Tibial nerve (tissue), 4 donors: ENCODE data around the gene SYNJ2. TPM values are rescaled to one million over a fixed set of nuclear protein-coding genes. Genes with fewer than 3 reads are reported as not detected.
"Not testable (repeated sequence)": the region's sequence is repeated elsewhere in the genome, so short reads cannot be mapped to it uniquely, and the experiment has no call there.

Experiments used
- DNase-seq, 2 donors: peaks; one replicate each; pipeline ENCODE4 v3.0.0-alpha.2; 2019; ENCODE audit warnings: low spot score in 2 of 2
- H3K27ac ChIP-seq, 4 donors: fragments of 200-600 bp; sonication (generic) in 3 of 4; one replicate each; pipeline ENCODE4 v1.5.1; 2017 to 2019; ENCODE audit warnings: mild to moderate bottlenecking in 1 of 4
- H3K27me3 ChIP-seq, 2 donors: fragments of 200-600 bp; sonication (generic) in 1 of 2; one replicate each; pipeline versions ENCODE4 v1.5.1 to v1.6.0; 2017 to 2019
- H3K36me3 ChIP-seq, 3 donors: fragments of 200-600 bp; sonication (generic); one replicate each; pipeline ENCODE4 v1.5.1; 2018 to 2019
- H3K4me1 ChIP-seq, 4 donors: fragments of 200-600 bp; sonication (generic) in 3 of 4; one replicate each; pipeline ENCODE4 v1.5.1; 2017 to 2019
- H3K4me3 ChIP-seq, 4 donors: fragments of 200-600 bp; sonication (generic) in 3 of 4; one replicate each; pipeline ENCODE4 v1.5.1; 2017 to 2019; ENCODE audit warnings: mild to moderate bottlenecking in 1 of 4, moderate library complexity in 1 of 4
- H3K9me3 ChIP-seq, 4 donors: fragments of 200-600 bp; sonication (generic) in 3 of 4; one replicate each; pipeline ENCODE4 v1.5.1; 2017 to 2019
- CTCF ChIP-seq, 5 experiments: fragments of 200-600 bp in 3 of 5; fragments of 450-650 bp in 2 of 5; sonication (generic) in 3 of 5; IDR thresholded peaks; one replicate each; pipeline ENCODE4 v1.5.1; 2016 to 2019; ENCODE audit warnings: antibody characterized with exemption in 5 of 5, mild to moderate bottlenecking in 3 of 5, moderate library complexity in 2 of 5
- EP300 ChIP-seq, 2 donors: sonication (generic); formaldehyde crosslinking; IDR thresholded peaks; one replicate each; pipeline ENCODE4 v1.6.1; 2017; ENCODE audit warnings: antibody characterized with exemption in 2 of 2, mild to moderate bottlenecking in 1 of 2
- POLR2A ChIP-seq, 2 donors: fragments of 450-650 bp; IDR thresholded peaks; one replicate each; pipeline ENCODE4 v1.6.1; 2017; ENCODE audit warnings: antibody characterized with exemption in 2 of 2, mild to moderate bottlenecking in 2 of 2, moderate library complexity in 2 of 2
- WGBS, 2 donors: methylation state at CpG; one replicate each; pipeline ENCODE4 v1.1.5; 2018; 5-methylcytosine and 5-hydroxymethylcytosine counted together
- total RNA-seq, 4 donors: library from RNA; depleted of rRNA; stranded (reverse); fragments of >200 nt; gene quantifications; one replicate each; pipeline ENCODE4 v1.1.0, GENCODE V29; 2016

SYNJ2 gene, protein sequence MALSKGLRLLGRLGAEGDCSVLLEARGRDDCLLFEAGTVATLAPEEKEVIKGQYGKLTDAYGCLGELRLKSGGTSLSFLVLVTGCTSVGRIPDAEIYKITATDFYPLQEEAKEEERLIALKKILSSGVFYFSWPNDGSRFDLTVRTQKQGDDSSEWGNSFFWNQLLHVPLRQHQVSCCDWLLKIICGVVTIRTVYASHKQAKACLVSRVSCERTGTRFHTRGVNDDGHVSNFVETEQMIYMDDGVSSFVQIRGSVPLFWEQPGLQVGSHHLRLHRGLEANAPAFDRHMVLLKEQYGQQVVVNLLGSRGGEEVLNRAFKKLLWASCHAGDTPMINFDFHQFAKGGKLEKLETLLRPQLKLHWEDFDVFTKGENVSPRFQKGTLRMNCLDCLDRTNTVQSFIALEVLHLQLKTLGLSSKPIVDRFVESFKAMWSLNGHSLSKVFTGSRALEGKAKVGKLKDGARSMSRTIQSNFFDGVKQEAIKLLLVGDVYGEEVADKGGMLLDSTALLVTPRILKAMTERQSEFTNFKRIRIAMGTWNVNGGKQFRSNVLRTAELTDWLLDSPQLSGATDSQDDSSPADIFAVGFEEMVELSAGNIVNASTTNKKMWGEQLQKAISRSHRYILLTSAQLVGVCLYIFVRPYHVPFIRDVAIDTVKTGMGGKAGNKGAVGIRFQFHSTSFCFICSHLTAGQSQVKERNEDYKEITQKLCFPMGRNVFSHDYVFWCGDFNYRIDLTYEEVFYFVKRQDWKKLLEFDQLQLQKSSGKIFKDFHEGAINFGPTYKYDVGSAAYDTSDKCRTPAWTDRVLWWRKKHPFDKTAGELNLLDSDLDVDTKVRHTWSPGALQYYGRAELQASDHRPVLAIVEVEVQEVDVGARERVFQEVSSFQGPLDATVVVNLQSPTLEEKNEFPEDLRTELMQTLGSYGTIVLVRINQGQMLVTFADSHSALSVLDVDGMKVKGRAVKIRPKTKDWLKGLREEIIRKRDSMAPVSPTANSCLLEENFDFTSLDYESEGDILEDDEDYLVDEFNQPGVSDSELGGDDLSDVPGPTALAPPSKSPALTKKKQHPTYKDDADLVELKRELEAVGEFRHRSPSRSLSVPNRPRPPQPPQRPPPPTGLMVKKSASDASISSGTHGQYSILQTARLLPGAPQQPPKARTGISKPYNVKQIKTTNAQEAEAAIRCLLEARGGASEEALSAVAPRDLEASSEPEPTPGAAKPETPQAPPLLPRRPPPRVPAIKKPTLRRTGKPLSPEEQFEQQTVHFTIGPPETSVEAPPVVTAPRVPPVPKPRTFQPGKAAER (N-terminal part only)
- 10 to 100 TPM in 1 of 4 donors, 1 to 10 TPM in 3; 4.4 to 10.5 (median 5.6) TPM for total RNA-seq

DNA sequence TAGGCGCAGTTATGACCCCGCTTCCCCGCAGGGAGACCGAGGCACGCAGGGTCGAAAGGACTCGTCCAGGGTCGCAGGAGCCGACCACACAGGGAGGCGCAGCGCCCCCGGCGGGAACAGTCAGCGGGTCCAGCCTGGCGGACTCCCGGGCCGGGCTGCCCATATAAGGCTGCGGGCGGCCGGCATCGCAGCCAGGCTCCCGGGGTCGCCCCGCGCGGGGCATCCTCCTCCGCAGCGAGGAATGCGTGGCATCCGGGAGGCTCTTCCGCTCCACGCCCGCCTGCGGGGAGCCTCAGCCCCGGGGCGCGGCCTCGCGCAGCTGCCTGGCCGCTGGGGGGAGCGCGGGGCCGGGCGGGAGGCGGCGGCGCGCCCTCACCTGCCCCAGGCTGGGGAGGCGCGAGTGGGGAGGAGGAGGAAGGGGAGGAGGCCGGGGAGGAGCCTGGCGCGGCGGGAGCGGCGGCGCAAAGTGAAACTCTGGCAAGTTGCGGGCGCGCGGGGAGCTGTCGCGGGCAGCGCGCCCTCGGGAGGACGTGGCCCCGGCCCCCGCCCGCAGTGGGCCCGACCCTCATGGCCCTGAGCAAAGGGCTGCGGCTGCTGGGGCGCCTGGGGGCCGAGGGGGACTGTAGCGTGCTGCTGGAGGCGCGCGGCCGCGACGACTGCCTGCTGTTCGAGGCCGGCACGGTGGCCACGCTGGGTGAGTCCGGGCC lies at the start of gene SYNJ2:
Gene SYNJ2 (plus strand): TSS at position 469 of the 707 bp plus-strand sequence. CDS start 99 bp downstream, at position 568.
- Histone ChIP-seq H3K4me1 (peaks cover 0 to 18% (median 0%) of the 10 kb centered on the region in 4 donors), H3K27me3 (peaks cover 0 to 8% of the 10 kb centered on the region in 2 donors), H3K36me3 (no peaks in the 10 kb centered on the region), H3K9me3 (no peaks in the 10 kb centered on the region), H3K4me3 (peak within 1 kb of the TSS; percentile 76 to 84 (median 81)), H3K27ac (peak within 1 kb of the TSS; percentile 60 to 87 (median 76))
- 1 to 6% methylated on average over 3 to 40 of the region's 86 CpGs for WGBS, 2 donors
- no peak for TF ChIP-seq EP300 (IDR thresholded peaks at IDR 0.05)
- peak; percentile 35 to 71 (median 44) for TF ChIP-seq CTCF (IDR thresholded peaks at IDR 0.05)
- TF ChIP-seq POLR2A (IDR thresholded peaks at IDR 0.05), result peak in 1 of 2 donors; percentile 28
- DNase-seq, result peak in 1 of 2 donors; percentile 40

- no peak overlapping the region for H3K27ac ChIP-seq
- DNase-seq, result no peak
- no peak overlapping the region for H3K4me3 ChIP-seq
- H3K27me3 ChIP-seq, result no peaks in the 10 kb centered on the region
- 73 to 77% methylated on average over 2 of the region's 2 CpGs for WGBS, 2 donors
- H3K9me3 ChIP-seq, result no peaks in the 10 kb centered on the region
- TF ChIP-seq POLR2A (IDR thresholded peaks at IDR 0.05), result no peak
- no peak for TF ChIP-seq CTCF (IDR thresholded peaks at IDR 0.05)
- no peak for TF ChIP-seq EP300 (IDR thresholded peaks at IDR 0.05)
- no peaks in the 10 kb centered on the region for H3K4me1 ChIP-seq
- H3K36me3 ChIP-seq, result peaks cover 0 to 98% (median 7%) of the 10 kb centered on the region in 3 donors
Observed at GRCh38 chr6:157935786-157936185, 45.9 kb upstream of the SYNJ2 start.

DNA sequence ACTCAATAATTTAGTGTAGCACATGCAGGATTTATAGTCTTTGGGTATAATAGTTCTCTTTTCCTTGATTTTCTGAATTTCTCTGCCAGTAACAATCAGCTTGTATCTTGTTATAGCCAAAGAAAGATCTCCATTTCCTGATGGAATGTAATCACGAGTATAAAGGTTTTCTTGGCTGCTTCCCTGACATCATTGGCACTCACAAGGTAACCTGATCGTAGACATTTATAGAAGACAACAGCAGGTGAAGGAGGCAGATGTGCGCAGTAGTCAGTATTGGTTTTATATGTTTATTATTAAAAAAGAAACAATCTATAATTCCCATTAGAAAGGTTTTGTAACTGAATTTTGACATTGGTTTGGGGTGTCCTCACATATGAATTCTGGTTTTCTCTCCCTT lies 44.3 kb upstream of the SYNJ2 start:
- H3K4me1 ChIP-seq, result no peaks in the 10 kb centered on the region
- no peaks in the 10 kb centered on the region for H3K9me3 ChIP-seq
- TF ChIP-seq POLR2A (IDR thresholded peaks at IDR 0.05) (no peak), EP300 (IDR thresholded peaks at IDR 0.05) (no peak), CTCF (IDR thresholded peaks at IDR 0.05) (no peak)
- no peak for DNase-seq
- H3K27me3 ChIP-seq, result no peaks in the 10 kb centered on the region
- no peak overlapping the region for H3K27ac ChIP-seq
- WGBS, 2 donors, result 83 to 85% methylated on average over 3 of the region's 3 CpGs
- H3K4me3 ChIP-seq, result no peak overlapping the region
- H3K36me3 ChIP-seq, result peaks cover 0 to 98% (median 18%) of the 10 kb centered on the region in 3 donors

DNA sequence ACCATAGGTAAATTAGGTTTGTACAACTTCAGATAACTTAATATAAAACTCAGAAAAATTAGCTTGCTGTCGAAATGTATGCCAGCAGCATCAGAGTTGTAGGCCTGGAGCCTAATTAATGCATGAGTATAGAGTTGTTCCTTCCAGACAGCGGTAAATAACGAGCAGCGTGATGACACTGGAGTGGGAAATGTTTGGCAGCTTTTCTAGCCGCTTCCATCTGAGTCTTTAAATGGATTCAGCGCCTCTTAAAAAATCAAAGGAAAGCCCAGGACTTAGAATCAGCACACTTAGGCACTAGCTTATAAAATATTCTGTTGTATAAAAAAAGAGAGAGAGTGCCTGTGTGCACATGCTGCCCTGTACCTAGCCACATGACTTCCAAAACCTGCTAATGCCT lies 43.7 kb upstream of the SYNJ2 start:
- Histone ChIP-seq H3K4me1 (no peaks in the 10 kb centered on the region), H3K27me3 (no peaks in the 10 kb centered on the region), H3K36me3 (peaks cover 0 to 98% (median 22%) of the 10 kb centered on the region in 3 donors), H3K27ac (no peak overlapping the region), H3K9me3 (no peaks in the 10 kb centered on the region), H3K4me3 (no peak overlapping the region)
- no peak for DNase-seq
- no peak for TF ChIP-seq CTCF (IDR thresholded peaks at IDR 0.05)
- TF ChIP-seq EP300 (IDR thresholded peaks at IDR 0.05), result no peak
- no peak for TF ChIP-seq POLR2A (IDR thresholded peaks at IDR 0.05)
- 90 to 92% methylated on average over 6 of the region's 6 CpGs for WGBS, 2 donors

- H3K9me3 ChIP-seq, H3K27me3 ChIP-seq, DNase-seq, H3K4me3 ChIP-seq, H3K4me1 ChIP-seq, H3K27ac ChIP-seq: not testable (repeated sequence)
- WGBS, 2 donors, result 91 to 95% methylated on average over 12 of the region's 12 CpGs
- peaks cover 0 to 98% (median 31%) of the 10 kb centered on the region in 3 donors for H3K36me3 ChIP-seq
Observed at GRCh38 chr6:157940375-157941036, 41.2 kb upstream of the SYNJ2 start.
